ENCODE results near the gene SSMEM1. TPM values are rescaled to one million over a fixed set of nuclear protein-coding genes. Genes with fewer than 3 reads are reported as not detected.

Gene SSMEM1
- total RNA-seq, 4 donors from 2014 or later: not detected

DNA sequence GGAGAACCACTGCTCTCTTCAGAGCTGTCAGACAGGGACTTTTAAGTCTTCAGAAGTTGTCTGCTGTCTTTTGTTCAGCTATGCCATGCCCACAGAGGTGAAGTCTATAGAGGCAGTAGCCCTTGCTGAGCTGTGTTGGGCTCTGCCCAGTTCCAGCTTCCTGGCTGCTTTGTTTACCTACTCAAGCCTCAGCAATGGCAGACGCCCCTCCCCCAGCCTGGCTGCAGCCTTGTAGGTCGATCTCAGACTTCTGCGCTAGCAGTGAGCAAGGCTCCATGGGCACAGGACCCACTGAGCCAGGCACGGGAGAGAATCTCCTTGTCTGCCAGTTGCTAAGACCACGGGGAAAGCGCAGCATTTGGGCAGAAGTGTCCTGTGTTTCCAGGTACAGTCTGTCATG is 46.9 kb downstream of the SSMEM1 start:
- 78 to 93% methylated on average over 3 to 5 of the region's 6 CpGs for WGBS, 2 donors
- Histone ChIP-seq H3K4me3 (replicated peaks in 1 of 3) (no peak overlapping the region), H3K9me3 (no peaks in the 10 kb centered on the region), H3K4me1 (no peaks in the 10 kb centered on the region), H3K36me3 (no peaks in the 10 kb centered on the region), H3K27ac (no peak overlapping the region), H3K27me3 (no peaks in the 10 kb centered on the region)
- intact Hi-C loops (cut with DNase I): no loop called here
- DNase-seq: no peak
- TF ChIP-seq, protein P1, sequence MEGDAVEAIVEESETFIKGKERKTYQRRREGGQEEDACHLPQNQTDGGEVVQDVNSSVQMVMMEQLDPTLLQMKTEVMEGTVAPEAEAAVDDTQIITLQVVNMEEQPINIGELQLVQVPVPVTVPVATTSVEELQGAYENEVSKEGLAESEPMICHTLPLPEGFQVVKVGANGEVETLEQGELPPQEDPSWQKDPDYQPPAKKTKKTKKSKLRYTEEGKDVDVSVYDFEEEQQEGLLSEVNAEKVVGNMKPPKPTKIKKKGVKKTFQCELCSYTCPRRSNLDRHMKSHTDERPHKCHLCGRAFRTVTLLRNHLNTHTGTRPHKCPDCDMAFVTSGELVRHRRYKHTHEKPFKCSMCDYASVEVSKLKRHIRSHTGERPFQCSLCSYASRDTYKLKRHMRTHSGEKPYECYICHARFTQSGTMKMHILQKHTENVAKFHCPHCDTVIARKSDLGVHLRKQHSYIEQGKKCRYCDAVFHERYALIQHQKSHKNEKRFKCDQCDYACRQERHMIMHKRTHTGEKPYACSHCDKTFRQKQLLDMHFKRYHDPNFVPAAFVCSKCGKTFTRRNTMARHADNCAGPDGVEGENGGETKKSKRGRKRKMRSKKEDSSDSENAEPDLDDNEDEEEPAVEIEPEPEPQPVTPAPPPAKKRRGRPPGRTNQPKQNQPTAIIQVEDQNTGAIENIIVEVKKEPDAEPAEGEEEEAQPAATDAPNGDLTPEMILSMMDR (IDR thresholded peaks at IDR 0.05): no peak
- TF ChIP-seq POLR2A (IDR thresholded peaks at IDR 0.05): no peak

DNA sequence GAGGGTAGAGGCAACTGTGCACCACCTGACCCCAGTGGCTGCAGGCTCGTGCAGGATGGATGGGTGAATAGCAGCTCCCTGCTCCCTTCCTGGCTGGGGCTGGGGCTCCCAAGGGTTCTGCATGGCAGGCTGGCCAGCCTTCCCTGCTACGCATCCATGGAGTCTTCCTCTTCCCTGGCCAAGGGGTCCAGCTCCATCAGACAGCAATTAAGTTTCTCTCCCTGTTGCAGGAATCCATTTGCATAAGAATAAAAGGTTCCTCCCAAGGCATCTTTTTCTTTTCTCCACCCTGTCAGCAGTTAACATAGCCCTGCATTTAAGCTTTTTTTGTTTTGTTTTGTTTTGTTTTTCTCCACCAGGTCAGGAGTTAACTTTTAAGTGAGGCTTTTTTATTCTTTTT is 49.0 kb downstream of the SSMEM1 start:
- TF ChIP-seq, protein P1 (IDR thresholded peaks at IDR 0.05): no peak
- intact Hi-C loops (cut with DNase I): no loop called here
- no peak overlapping the region for H3K4me3 ChIP-seq (replicated peaks in 1 of 3)
- WGBS, 2 donors: 75 to 76% methylated on average over 2 of the region's 2 CpGs
- H3K27me3 ChIP-seq: no peaks in the 10 kb centered on the region
- H3K4me1 ChIP-seq: no peaks in the 10 kb centered on the region
- no peaks in the 10 kb centered on the region for H3K36me3 ChIP-seq
- no peaks in the 10 kb centered on the region for H3K9me3 ChIP-seq
- H3K27ac ChIP-seq: no peak overlapping the region
- no peak for DNase-seq

DNA sequence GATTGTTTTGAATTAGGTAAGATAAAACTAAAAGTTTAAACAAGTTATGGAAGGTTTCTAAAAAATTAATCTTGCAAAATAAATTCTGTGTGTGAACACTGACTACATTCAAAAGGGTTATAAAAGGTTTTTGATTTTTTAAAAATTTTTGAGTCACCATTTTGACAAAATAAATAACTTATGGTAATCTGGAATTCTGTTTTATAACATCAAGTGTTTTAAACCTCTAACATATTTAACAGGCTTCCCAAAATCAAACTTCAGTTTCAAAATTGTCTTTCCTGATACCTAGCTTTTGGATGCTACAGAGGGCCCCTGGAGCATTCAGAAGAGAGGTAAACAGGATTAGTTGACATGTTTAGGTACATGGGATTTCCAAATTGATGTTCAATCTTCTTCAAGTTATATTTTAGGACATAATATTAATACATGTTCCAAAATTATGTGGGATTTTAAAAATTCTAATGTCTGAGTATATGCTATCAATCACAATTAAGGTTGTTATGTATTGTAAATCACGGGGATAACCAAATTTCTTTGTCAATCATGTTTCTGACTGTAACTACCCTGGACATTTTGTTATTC is 50.9 kb downstream of the SSMEM1 start:
- Histone ChIP-seq H3K27me3 (no peaks in the 10 kb centered on the region), H3K36me3 (no peaks in the 10 kb centered on the region), H3K27ac (no peak overlapping the region), H3K4me1 (no peaks in the 10 kb centered on the region), H3K4me3 (replicated peaks in 1 of 3) (no peak overlapping the region), H3K9me3 (no peaks in the 10 kb centered on the region)
- intact Hi-C loops (cut with DNase I): no loop called here
- DNase-seq: no peak
- WGBS, 2 donors: 64 to 81% methylated on average over 1 of the region's 1 CpG
- TF ChIP-seq, protein P1 (IDR thresholded peaks at IDR 0.05): no peak
- TF ChIP-seq POLR2A (IDR thresholded peaks at IDR 0.05): no peak

DNA sequence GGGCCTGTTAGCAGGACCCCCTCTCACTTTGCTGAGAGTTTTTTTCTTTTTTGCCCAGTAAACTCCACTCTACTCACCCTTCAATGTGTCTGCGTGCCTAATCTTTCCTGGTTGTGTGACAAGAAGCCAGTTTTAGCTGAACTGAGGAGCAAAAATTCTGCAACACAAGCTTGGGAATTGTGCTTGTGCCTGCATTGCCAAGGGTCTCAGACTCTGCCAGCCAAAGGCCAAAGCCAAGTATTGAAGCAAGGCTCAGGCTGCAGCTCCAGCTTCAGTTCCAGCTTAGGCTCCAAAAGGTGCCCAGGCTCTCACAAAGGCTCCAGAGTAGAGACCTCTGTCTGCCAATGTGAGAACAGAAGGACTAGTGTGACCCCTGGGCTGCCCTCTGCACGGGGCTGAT is 54.8 kb downstream of the SSMEM1 start:
- H3K4me3 ChIP-seq (replicated peaks in 1 of 3): no peak overlapping the region
- no peaks in the 10 kb centered on the region for H3K27me3 ChIP-seq
- H3K4me1 ChIP-seq: no peaks in the 10 kb centered on the region
- 51 to 63% methylated on average over 2 of the region's 2 CpGs for WGBS, 2 donors
- no peaks in the 10 kb centered on the region for H3K9me3 ChIP-seq
- intact Hi-C loops (cut with DNase I): no loop called here
- TF ChIP-seq, protein P1 (IDR thresholded peaks at IDR 0.05): no peak
- no peak for TF ChIP-seq POLR2A (IDR thresholded peaks at IDR 0.05)
- H3K27ac ChIP-seq: no peak overlapping the region
- no peak for DNase-seq
- H3K36me3 ChIP-seq: no peaks in the 10 kb centered on the region

DNA sequence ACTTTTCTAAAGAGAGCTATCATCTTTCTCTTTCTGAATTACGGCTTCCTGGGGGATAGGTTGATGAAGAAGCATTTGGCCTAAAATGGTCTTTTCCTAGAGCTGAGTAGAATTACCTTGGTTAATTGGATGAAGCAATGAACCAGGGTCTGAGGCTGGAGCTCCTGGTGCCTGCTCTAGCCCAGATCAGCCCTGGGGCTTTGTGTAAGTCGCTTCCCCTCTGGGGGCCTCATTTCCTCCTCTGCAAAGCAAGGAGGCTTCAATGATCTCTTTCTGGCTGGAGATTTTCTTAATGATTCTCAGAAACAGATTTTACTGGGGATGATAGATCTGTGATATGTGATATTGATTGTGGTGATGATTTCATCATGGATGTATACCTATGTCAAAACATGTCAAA is 55.5 kb downstream of the SSMEM1 start:
- no peak overlapping the region for H3K27ac ChIP-seq
- intact Hi-C loops (cut with DNase I): no loop called here
- H3K4me1 ChIP-seq: no peaks in the 10 kb centered on the region
- no peak overlapping the region for H3K4me3 ChIP-seq (replicated peaks in 1 of 3)
- no peak for DNase-seq
- H3K9me3 ChIP-seq: no peaks in the 10 kb centered on the region
- H3K27me3 ChIP-seq: no peaks in the 10 kb centered on the region
- no peaks in the 10 kb centered on the region for H3K36me3 ChIP-seq
- no peak for TF ChIP-seq POLR2A (IDR thresholded peaks at IDR 0.05)
- TF ChIP-seq, protein P1 (IDR thresholded peaks at IDR 0.05): no peak
- 68 to 91% methylated on average over 2 of the region's 2 CpGs for WGBS, 2 donors

Other genes starting within 250 kb of the SSMEM1 start
- gene ZC3HC1, start 156.5 kb upstream of the SSMEM1 start, total RNA-seq: 10 to 100 TPM; 11.8 to 17.9 (median 16.7) TPM
- gene KLHDC10, start 137.3 kb upstream of the SSMEM1 start, total RNA-seq: 10 to 100 TPM; 27.4 to 41.6 (median 30.8) TPM
- 10 to 100 TPM; 19.5 to 28.0 (median 24.5) TPM for gene TMEM209, start 2.5 kb upstream of the SSMEM1 start, total RNA-seq
- not detected for gene CPA2, start 59.0 kb downstream of the SSMEM1 start, total RNA-seq
- not detected for gene CPA4, start 85.3 kb downstream of the SSMEM1 start, total RNA-seq
- gene CPA5, start 137.0 kb downstream of the SSMEM1 start, total RNA-seq: not detected
- 1 to 10 TPM in 1 of 4 donors, not detected in 3; 1.3 TPM for gene CPA1, start 172.6 kb downstream of the SSMEM1 start, total RNA-seq
- 10 to 100 TPM in 1 of 4 donors, 1 to 10 TPM in 3; 3.1 to 10.7 (median 7.9) TPM for gene CEP41, start 233.2 kb downstream of the SSMEM1 start, total RNA-seq

All from thyroid gland (tissue), 4 donors.